ENCODE measurements around the gene XPNPEP1. TPM values are rescaled to one million over a fixed set of nuclear protein-coding genes. Genes with fewer than 3 reads are reported as not detected.
A peak's percentile ranks its signal among the peaks of the same experiment; 100 is the strongest.

XPNPEP1 gene
- total RNA-seq, 3 donors from 2014 or later (not counting 1 experiment from before 2014, with no cell fraction given): 102 to 118 (median 106) TPM

DNA sequence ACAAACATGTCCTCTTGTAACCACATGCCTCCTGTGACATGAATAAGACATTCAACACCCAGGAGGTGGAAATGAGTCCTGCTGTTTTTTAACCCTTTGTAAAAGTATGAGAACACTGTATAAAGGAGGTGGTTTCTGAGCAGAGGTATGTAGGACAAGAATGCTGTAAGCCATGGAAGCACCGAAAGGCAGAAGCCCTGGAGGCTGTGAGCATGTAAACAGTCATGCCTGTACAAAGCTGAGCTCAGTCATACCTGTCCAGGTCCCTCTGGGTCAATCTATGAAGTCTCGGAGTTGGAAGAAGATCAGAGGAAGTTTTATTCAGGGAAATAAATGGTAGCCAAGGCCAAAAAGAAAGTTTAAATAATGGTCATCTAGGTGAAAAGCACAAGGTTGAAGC, 34.7 kb upstream of the XPNPEP1 start:
- Histone ChIP-seq H3K36me3 (ENCODE audit: control insufficient read depth, insufficient read depth, low read length) (no peaks in the 10 kb centered on the region), H3K9me3 (ENCODE audit: control insufficient read depth, insufficient read depth, low read length) (no peaks in the 10 kb centered on the region), H3K4me3 (ENCODE audit: low read length) (no peak overlapping the region), H3K27ac (ENCODE audit: low read length) (no peak overlapping the region), H3K27me3 (ENCODE audit: control insufficient read depth, insufficient read depth, low read length) (no peaks in the 10 kb centered on the region), H3K4me1 (ENCODE audit: control insufficient read depth, insufficient read depth, low read length) (no peaks in the 10 kb centered on the region)
- intact Hi-C loops (cut with micrococcal nuclease): loop anchor here (5.0 kb wide), 1 partner anchor 76 kb away; no protein-coding TSS in a partner anchor
- no peaks in the 10 kb centered on the region for H3K9me3 Mint-ChIP-seq
- DNase-seq: no peak
- ATAC-seq: no peak
- peaks cover 3 to 6% of the 10 kb centered on the region in 2 donors for H3K27me3 Mint-ChIP-seq (ENCODE audit: low read depth in 2 of 2)
- H3K27ac Mint-ChIP-seq: no peak overlapping the region
- whole genome bisulfite sequencing (ENCODE audit: insufficient coverage): 95% methylated on average over 2 of the region's 2 CpGs
- H3K4me1 Mint-ChIP-seq: peaks cover 2 to 5% of the 10 kb centered on the region in 2 donors
- no peak overlapping the region for H3K4me3 Mint-ChIP-seq
- H3K36me3 Mint-ChIP-seq: no peaks in the 10 kb centered on the region
- TF ChIP-seq, protein P1, sequence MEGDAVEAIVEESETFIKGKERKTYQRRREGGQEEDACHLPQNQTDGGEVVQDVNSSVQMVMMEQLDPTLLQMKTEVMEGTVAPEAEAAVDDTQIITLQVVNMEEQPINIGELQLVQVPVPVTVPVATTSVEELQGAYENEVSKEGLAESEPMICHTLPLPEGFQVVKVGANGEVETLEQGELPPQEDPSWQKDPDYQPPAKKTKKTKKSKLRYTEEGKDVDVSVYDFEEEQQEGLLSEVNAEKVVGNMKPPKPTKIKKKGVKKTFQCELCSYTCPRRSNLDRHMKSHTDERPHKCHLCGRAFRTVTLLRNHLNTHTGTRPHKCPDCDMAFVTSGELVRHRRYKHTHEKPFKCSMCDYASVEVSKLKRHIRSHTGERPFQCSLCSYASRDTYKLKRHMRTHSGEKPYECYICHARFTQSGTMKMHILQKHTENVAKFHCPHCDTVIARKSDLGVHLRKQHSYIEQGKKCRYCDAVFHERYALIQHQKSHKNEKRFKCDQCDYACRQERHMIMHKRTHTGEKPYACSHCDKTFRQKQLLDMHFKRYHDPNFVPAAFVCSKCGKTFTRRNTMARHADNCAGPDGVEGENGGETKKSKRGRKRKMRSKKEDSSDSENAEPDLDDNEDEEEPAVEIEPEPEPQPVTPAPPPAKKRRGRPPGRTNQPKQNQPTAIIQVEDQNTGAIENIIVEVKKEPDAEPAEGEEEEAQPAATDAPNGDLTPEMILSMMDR (IDR thresholded peaks at IDR 0.05): no peak

DNA sequence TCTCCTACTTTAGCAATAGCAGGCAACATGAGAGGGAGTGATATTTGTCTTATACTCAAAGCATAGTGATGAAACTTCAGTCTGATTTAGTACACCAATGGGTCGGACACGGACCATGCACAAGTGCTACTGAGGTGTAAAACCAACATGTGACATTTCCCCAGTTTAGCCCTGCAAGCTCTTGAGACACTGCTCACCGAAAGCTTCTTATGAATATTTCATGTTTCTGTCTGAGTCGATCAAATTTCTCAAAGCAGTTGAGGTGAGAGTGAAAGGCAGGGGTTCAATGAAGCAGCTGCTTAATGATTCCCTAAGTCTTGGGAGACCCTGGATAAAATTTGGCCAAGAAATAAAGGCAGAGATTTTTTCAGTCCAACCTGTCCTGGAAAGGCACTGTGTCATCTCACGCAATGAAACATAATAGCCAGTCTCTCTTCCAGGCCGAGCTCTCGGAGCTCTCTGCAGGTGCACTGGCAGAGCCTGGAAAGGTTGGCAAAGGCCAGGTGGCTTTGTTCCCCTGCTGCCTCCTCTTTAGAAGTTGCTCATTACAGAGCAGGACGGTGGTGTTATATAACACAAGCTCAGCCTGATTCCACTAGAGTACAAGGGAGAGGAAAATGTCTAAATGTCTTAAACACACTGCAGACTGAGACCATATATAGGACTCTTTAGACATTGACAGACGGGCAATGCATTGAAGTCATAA, 33.9 kb upstream of the XPNPEP1 start:
- 83% methylated on average over 9 of the region's 9 CpGs for WGBS (ENCODE audit: insufficient coverage)
- H3K27me3 ChIP-seq (ENCODE audit: control insufficient read depth, insufficient read depth, low read length): no peaks in the 10 kb centered on the region
- no peaks in the 10 kb centered on the region for H3K9me3 ChIP-seq (ENCODE audit: control insufficient read depth, insufficient read depth, low read length)
- TF ChIP-seq, protein P1 (IDR thresholded peaks at IDR 0.05): no peak
- no peaks in the 10 kb centered on the region for H3K36me3 ChIP-seq (ENCODE audit: control insufficient read depth, insufficient read depth, low read length)
- H3K4me3 ChIP-seq (ENCODE audit: low read length): no peak overlapping the region
- H3K4me1 ChIP-seq (ENCODE audit: control insufficient read depth, insufficient read depth, low read length): no peaks in the 10 kb centered on the region
- H3K27ac Mint-ChIP-seq: no peak overlapping the region
- H3K4me3 Mint-ChIP-seq: no peak overlapping the region
- ATAC-seq (no peak), DNase-seq (no peak)
- H3K9me3 Mint-ChIP-seq: no peaks in the 10 kb centered on the region
- H3K36me3 Mint-ChIP-seq: no peaks in the 10 kb centered on the region
- no peak overlapping the region for H3K27ac ChIP-seq (ENCODE audit: low read length)
- intact Hi-C loops (cut with micrococcal nuclease): loop anchor here (5.0 kb wide), 1 partner anchor 75 kb away; no protein-coding TSS in a partner anchor
- peaks cover 0 to 6% of the 10 kb centered on the region in 2 donors for H3K27me3 Mint-ChIP-seq (ENCODE audit: low read depth in 2 of 2)
- H3K4me1 Mint-ChIP-seq: peaks cover 5 to 6% of the 10 kb centered on the region in 2 donors

DNA sequence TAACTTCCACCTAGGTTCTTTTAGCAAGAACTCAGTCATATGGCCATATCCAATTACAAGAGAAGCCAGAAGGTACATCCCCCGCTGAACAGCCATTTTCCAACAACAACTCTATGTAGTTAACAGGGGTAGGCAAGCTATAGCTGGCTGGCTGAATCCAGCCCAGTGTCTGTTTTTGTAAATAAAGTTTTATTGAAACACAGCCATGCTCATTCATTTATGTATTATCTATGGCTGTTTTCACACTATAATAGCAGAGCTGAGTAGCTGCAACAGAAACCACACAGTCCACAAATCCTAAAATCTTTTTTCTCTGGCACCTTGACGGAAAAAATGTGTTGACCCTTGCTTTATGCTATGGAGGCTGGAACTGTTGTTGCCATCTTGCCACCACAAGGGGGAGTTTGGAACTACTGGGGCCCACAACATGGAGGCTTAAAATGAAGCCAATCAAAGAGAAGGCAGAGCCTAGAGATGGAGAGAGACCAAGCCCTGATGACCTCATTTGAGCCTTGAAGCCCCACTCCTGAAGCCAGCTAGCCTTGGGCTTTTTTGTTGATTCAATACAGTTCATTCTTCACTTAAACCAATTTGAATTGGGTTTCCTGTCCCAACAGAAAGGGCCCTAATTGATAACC, 33.3 kb upstream of the XPNPEP1 start:
- no peaks in the 10 kb centered on the region for H3K36me3 ChIP-seq (ENCODE audit: control insufficient read depth, insufficient read depth, low read length)
- Mint-ChIP-seq H3K4me3 (no peak overlapping the region), H3K27ac (no peak overlapping the region), H3K27me3 (ENCODE audit: low read depth in 2 of 2) (peaks cover 0 to 6% of the 10 kb centered on the region in 2 donors), H3K9me3 (no peaks in the 10 kb centered on the region), H3K4me1 (peaks cover 5 to 6% of the 10 kb centered on the region in 2 donors), H3K36me3 (no peaks in the 10 kb centered on the region)
- peak; percentile 52 to 70 (median 64) for ATAC-seq
- H3K4me3 ChIP-seq (ENCODE audit: low read length): no peak overlapping the region
- H3K27ac ChIP-seq (ENCODE audit: low read length): no peak overlapping the region
- no peaks in the 10 kb centered on the region for H3K4me1 ChIP-seq (ENCODE audit: control insufficient read depth, insufficient read depth, low read length)
- no peaks in the 10 kb centered on the region for H3K27me3 ChIP-seq (ENCODE audit: control insufficient read depth, insufficient read depth, low read length)
- DNase-seq: peak in 1 of 2 donors; percentile 59
- intact Hi-C loops (cut with micrococcal nuclease): loop anchor here (5.0 kb wide), 1 partner anchor 74 kb away; no protein-coding TSS in a partner anchor
- WGBS (ENCODE audit: insufficient coverage): 100% methylated on average over 1 of the region's 2 CpGs
- TF ChIP-seq, protein P1 (IDR thresholded peaks at IDR 0.05): peak; percentile 19
- no peaks in the 10 kb centered on the region for H3K9me3 ChIP-seq (ENCODE audit: control insufficient read depth, insufficient read depth, low read length)

Data from natural killer cell (primary cell).